ENCODE results near the gene CHRM5. TPM values are rescaled to one million over a fixed set of nuclear protein-coding genes. Genes with fewer than 3 reads are reported as not detected.

The CHRM5 gene
- polyA plus RNA-seq, 1 donor (not counting 4 experiments of a cell fraction or from before 2014, with no cell fraction given) = 0.01 TPM

- no peak overlapping the region for H3K27ac ChIP-seq (ENCODE audit: control insufficient read depth, insufficient read depth, low read length)
- H3K36me3 ChIP-seq (ENCODE audit: control insufficient read depth in 2 of 2, extremely low read depth in 1 of 2, insufficient read depth in 2 of 2, low read length in 2 of 2) = no peaks in the 10 kb centered on the region
- no peaks in the 10 kb centered on the region for H3K9me1 ChIP-seq (ENCODE audit: control insufficient read depth, extremely low read depth, insufficient read depth, low read length)
- FAIRE-seq (no peak), DNase-seq (ENCODE audit: low read depth, low spot score) (no peak)
- dilution Hi-C loops (cut with MboI; ENCODE audit: extremely low pct_ligation_motif_present, low sequenced_read_pairs) = no loop called here
- TF ChIP-seq EZH2 (IDR thresholded peaks at IDR 0.05; ENCODE audit: low read length) (no peak), CTCF (optimal IDR thresholded peaks at IDR 0.05 in 1 of 3, IDR thresholded peaks at IDR 0.05 in 1 of 3, conservative IDR thresholded peaks at IDR 0.05 in 1 of 3; ENCODE audit: extremely low read depth in 1 of 3, insufficient read depth in 2 of 3, low read length in 3 of 3) (no peak)
- H3K79me2 ChIP-seq (ENCODE audit: control insufficient read depth, insufficient read depth, low read length) = peaks cover 2% of the 10 kb centered on the region
- H3K9ac ChIP-seq (ENCODE audit: control insufficient read depth, extremely low read depth, insufficient read depth, low read length) = no peak overlapping the region
- H2AFZ ChIP-seq (ENCODE audit: control insufficient read depth, low read length) = no peak overlapping the region
- H4K20me1 ChIP-seq (ENCODE audit: control insufficient read depth, extremely low read depth, insufficient read depth, low read length) = no peaks in the 10 kb centered on the region
- no peak overlapping the region for H3K4me2 ChIP-seq (ENCODE audit: control insufficient read depth, extremely low read depth, insufficient read depth, low read depth, low read length)
- H3K4me3 ChIP-seq (ENCODE audit: control insufficient read depth in 2 of 3, extremely low read depth in 1 of 3, insufficient read depth in 2 of 3, low read depth in 1 of 3, low read length in 3 of 3) = no peak overlapping the region
- H3K27me3 ChIP-seq (ENCODE audit: control insufficient read depth, extremely low read depth, insufficient read depth, low read length) = no peaks in the 10 kb centered on the region
- peaks cover 6% of the 10 kb centered on the region for H3K4me1 ChIP-seq (ENCODE audit: control insufficient read depth, extremely low read depth, insufficient read depth, low read length)
- no peaks in the 10 kb centered on the region for H3K9me3 ChIP-seq (ENCODE audit: control insufficient read depth, low read depth, low read length)
These were observed 138.1 kb downstream of the CHRM5 start for GRCh38 chr15:34106423-34106822.

GRCh38 chr15:34107315-34107714 lies 139.0 kb downstream of the CHRM5 start:
- peaks cover 6% of the 10 kb centered on the region for H3K4me1 ChIP-seq (ENCODE audit: control insufficient read depth, extremely low read depth, insufficient read depth, low read length)
- H3K27me3 ChIP-seq (ENCODE audit: control insufficient read depth, extremely low read depth, insufficient read depth, low read length) = no peaks in the 10 kb centered on the region
- H3K79me2 ChIP-seq (ENCODE audit: control insufficient read depth, insufficient read depth, low read length) = no peaks in the 10 kb centered on the region
- dilution Hi-C loops (cut with MboI; ENCODE audit: extremely low pct_ligation_motif_present, low sequenced_read_pairs) = no loop called here
- H3K9me3 ChIP-seq (ENCODE audit: control insufficient read depth, low read depth, low read length) = no peaks in the 10 kb centered on the region
- TF ChIP-seq EZH2 (IDR thresholded peaks at IDR 0.05; ENCODE audit: low read length) = no peak
- TF ChIP-seq CTCF (optimal IDR thresholded peaks at IDR 0.05 in 1 of 3, IDR thresholded peaks at IDR 0.05 in 1 of 3, conservative IDR thresholded peaks at IDR 0.05 in 1 of 3; ENCODE audit: extremely low read depth in 1 of 3, insufficient read depth in 2 of 3, low read length in 3 of 3) = no peak
- no peak overlapping the region for H3K27ac ChIP-seq (ENCODE audit: control insufficient read depth, insufficient read depth, low read length)
- no peak overlapping the region for H3K9ac ChIP-seq (ENCODE audit: control insufficient read depth, extremely low read depth, insufficient read depth, low read length)
- H3K4me2 ChIP-seq (ENCODE audit: control insufficient read depth, extremely low read depth, insufficient read depth, low read depth, low read length) = no peak overlapping the region
- FAIRE-seq (no peak), DNase-seq (ENCODE audit: low read depth, low spot score) (no peak)
- H4K20me1 ChIP-seq (ENCODE audit: control insufficient read depth, extremely low read depth, insufficient read depth, low read length) = no peaks in the 10 kb centered on the region
- no peak overlapping the region for H3K4me3 ChIP-seq (ENCODE audit: control insufficient read depth in 2 of 3, extremely low read depth in 1 of 3, insufficient read depth in 2 of 3, low read depth in 1 of 3, low read length in 3 of 3)
- no peaks in the 10 kb centered on the region for H3K36me3 ChIP-seq (ENCODE audit: control insufficient read depth in 2 of 2, extremely low read depth in 1 of 2, insufficient read depth in 2 of 2, low read length in 2 of 2)
- H3K9me1 ChIP-seq (ENCODE audit: control insufficient read depth, extremely low read depth, insufficient read depth, low read length) = no peaks in the 10 kb centered on the region
- no peak overlapping the region for H2AFZ ChIP-seq (ENCODE audit: control insufficient read depth, low read length)
